ENCODE measurements around the gene FSHR.

- TF ChIP-seq, protein P1, sequence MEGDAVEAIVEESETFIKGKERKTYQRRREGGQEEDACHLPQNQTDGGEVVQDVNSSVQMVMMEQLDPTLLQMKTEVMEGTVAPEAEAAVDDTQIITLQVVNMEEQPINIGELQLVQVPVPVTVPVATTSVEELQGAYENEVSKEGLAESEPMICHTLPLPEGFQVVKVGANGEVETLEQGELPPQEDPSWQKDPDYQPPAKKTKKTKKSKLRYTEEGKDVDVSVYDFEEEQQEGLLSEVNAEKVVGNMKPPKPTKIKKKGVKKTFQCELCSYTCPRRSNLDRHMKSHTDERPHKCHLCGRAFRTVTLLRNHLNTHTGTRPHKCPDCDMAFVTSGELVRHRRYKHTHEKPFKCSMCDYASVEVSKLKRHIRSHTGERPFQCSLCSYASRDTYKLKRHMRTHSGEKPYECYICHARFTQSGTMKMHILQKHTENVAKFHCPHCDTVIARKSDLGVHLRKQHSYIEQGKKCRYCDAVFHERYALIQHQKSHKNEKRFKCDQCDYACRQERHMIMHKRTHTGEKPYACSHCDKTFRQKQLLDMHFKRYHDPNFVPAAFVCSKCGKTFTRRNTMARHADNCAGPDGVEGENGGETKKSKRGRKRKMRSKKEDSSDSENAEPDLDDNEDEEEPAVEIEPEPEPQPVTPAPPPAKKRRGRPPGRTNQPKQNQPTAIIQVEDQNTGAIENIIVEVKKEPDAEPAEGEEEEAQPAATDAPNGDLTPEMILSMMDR (IDR thresholded peaks at IDR 0.05), result no peak
- TF ChIP-seq EP300 (IDR thresholded peaks at IDR 0.05) (no peak), POLR2A (IDR thresholded peaks at IDR 0.05) (no peak)
Measured at GRCh38 chr2:49033394-49034185, 120.7 kb downstream of the FSHR start.
